ENCODE data around the gene RADIL.
A peak's percentile ranks its signal among the peaks of the same experiment; 100 is the strongest.

RADIL gene

DNA sequence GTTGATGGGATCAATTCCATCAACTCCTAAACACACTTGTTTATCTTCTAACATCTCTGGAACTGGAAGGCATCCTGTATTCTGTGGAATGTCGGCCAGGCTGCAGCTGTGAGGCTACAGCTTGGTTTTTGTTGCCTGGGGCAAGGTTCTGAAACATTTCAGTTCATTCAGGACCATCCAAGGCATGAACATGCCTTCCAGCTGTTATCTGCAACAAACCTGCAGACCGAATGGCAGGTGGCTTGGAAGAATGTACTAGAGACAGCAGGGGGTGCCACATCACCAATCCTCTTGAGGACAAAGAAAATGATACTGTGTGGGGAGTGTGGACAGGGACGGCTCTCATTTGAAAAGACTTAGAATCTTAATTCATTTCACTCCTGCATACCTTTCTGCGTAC is 34.1 kb downstream of the RADIL start:
- peak; percentile 14 for DNase-seq

DNA sequence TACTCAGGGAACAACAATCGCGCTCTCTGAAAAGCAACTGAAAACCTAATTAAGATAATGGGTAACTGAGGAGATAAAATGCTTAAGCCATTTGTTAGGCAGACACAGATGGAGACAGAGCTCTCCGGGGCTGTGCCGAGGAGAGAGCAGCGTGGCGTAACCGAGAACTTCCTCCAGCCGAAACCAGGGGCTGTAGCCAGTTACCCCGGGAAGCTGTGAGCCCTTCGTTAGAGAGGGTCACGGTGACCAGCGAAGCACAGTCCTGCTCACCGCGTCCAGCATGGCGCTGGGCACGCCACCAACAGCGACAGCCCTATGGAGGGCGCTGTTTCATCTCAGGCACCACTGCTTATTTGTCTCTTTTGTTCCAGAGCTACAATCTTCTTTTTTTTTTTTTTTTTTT is 37.8 kb downstream of the RADIL start:
- peak; percentile 25 for DNase-seq

DNA sequence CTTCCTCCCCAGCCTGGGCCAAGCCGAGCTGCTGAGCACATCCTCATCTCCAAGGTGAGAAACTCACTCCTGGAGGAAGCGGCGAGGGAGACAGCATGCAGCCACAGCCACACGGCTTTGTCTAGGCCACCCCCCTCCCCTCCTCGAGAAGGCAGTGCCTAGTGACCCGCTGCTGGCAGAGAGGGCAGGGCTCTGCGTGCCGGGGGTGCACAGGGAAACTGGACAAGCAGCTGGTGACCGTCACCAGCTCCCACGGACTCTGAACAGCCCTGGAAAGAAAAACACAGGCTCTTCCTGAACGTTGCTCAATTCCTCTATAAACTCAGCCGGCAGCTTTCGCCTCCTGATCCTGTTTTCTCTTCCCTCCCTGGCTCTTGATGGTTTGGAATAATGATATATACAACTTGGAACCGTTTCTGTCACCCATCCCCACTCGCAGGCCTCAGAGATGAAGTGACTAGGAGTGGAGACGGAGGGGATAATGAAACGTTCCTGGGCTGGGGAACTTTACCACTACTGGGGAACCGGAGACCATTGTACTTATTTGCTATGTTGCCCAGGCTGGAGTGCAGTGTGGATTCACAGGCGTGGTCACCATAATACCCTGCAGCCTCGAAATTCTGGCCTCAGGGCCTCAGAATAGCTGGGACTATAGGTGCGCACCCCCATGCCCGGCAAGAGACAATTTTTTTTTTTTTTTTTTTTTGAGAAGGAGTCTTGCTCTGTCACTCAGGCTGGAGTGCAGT is 41.0 kb downstream of the RADIL start:
- DNase-seq = no peak

DNA sequence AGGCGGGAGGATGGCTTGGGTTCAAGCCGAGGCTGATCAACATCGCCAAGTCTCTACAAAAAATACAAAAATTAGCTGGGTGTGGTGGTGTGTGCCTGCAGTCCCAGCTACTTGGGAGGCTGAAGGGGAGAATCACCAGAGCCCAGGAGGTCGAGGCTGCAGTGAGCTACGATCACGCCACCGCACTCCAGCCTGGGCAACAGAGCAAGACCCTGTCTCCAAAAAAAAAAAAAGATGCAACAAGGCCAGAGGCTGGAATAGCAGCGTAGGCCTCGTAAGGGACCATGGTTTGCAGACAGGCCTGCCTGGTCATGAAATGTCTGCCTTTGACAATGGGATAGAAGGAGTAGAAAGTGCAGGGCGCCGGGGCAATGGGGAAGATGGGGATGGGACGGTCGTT is 41.7 kb downstream of the RADIL start:
- DNase-seq = no peak

DNA sequence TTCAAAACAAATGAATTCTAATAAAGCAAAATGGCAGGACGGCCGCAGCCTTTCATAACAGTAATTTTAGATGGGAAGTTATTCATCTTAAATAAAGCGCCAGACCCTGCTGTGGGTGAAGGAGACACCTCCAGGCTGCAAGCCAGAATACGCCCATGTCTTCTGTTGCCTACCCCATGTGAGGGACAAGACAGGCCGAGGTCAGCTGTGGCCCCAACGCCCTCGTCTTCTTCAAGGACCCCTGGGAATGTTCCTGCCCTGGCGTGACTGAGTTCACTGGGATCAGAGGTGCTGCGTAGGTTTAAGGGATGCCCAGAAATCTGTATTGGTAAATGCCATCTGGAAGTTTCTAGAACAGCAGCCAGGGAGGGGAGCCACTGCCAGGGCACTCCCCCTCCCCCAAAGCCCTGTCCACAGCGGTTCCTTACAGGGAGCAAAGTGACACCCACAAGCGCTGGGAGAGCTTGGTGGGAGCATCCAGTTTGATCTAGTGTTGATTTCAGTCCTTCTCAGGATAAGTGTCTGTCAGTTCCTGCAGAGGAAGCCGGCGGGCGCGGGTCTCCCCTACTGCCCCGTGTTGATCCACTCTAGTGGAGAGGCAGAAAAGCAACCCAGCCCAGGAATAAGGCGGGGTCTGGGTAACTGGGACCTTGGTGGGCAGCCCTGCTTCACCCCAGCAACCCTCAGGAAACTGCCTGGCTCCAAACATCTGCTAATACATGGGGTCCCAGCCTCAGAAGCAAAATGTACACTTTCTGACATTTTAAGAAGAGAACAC is 42.3 kb downstream of the RADIL start:
- DNase-seq = no peak

DNA sequence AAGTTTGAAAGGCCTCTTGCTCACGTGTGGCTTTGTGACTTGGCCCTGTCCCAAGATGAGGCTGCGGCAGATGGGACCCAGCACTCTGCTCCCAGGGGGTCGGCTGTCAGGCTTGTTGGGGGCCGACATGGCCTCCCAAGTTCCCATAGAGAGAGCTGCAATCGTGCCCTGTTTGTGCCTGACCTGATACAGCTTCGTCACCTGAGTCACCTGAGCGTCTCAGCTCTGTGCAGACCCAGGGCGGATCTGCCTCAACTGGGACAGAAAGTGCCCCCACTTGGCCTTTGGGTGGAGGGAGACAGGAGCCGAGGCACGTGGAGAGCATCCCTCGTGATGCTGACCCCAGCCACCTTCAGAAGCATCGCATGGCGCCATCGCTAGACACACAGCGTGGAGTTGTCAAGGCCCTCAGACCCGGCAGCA is 43.4 kb downstream of the RADIL start:
- peak; percentile 80 for DNase-seq

DNA sequence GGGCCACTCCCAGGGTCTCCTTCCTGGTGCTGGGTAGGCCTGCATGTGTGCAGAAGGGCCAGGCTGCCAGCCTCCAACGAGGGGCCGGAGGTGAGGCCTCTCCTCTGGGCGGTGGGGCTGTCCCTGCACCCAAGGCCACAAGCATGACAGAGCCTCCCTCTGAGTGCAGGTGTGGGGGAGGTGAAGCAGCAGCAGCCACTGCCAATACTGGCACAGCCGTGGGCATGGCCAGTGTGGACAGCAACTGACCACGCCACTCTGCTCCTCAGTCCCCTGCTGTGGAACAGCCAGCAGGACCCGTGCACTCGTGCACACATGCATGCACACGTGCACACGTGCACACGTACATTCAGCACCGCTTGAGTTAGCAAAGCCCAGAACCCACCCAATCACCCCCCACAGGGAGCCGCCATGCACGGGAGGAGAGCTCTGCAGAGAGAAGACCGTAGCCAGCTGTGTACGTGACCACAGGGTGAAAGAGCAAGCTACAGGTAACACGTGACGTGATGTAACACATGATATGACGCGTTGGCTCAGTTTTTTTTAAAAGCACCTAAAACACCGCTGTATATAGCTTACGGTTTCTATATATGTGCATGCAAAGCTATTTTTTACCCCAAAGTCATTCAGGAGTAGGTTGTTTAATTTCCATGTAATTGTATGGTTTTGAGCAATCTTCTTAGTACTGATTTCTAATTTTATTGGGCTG is 44.7 kb downstream of the RADIL start:
- DNase-seq = no peak

DNA sequence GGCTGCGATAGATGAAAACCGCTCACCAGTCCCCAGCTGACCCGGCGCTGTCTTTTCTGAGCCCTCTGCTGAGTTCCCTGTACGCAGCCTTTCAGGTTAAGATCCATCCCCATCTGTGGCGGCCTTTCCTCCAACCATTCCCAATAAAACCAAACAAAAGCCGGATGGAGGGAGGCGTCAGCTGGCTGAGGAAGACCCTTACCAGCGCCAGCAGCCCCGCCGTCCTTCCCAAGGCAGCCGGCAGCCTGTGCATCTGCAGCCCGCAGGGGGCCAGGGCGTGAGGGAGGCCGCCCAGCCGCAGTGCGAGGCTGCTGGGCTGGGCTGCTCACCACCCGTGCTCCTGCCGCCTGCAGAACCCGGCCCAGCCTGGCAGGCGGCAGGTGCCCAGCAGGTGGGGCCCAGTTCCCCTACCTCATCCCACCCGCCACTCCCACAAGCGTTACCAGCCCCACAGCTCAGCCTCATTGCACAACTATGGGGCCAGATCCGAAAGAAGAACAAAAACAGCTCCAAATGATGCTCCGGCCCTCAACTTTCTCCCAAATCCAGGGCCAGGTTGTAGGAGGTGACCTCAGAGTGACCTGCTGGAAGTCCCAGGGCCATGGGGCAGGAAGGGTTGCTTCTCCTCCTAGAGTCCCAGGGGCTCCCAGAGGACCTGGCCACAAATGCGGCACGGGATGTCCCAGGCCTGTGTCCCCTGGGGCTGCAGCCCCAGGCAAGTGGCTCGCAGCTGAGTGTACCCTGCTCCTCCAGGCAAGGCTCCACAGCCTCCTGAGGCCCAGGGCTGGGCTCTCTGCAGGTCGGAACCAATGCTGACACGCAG is 45.5 kb downstream of the RADIL start:
- DNase-seq = peak; percentile 31

DNA sequence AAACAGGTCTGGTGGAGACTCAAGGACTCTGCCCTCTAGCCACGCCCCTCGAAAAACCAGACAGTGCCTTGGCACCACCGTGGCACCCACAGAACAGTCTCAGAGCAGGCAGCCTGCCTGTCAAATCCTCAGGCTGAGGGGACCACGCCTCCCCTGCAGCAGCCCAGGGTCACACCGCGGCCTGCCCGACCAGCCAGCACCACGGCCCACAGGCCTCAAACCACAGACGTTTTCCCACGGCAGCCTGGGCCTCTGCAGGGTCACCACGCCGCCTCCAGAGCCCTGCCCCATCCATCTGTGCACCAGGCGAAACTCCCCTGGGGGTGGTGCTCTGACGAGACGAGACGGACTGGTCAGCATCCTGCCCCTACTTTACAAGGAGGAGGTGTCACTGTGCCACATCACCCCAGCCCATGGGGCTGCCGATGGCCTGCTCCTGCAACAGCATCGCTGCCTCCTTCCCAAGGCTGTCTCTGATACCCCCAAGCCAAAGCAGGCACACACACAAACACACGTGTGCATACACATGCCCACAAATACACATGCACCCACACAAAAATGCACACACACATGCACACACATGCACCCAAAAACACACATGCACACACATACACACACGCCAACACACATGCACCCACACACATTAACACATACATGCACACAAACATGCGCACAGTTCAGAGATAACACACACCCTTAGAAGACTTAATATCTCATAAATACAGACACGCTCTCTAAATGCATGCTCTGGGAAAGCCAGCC is 46.3 kb downstream of the RADIL start:
- no peak for DNase-seq

DNA sequence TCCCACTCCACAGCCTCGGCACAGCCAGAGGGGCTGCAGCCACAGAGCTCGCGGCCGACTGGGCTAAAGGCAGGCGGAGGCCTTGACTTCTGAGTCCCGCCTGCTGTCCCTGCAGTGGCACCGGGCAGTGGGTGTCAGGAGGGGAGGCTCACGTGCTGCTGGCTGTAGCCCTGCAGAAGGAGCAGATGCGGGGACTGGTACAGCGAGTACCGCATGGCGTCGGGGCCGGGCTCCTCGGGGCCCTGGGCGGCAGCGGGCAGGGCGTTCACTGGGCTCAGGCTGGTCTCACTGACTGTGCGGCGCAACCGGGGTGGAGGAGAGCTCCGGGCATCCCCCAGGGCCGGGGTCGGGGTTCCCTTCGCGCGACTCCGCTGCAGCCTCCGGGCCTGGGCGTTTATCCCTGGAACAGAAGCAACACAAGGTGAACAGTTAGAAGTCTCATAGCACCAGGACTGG is 47.3 kb downstream of the RADIL start:
- no peak for DNase-seq

DNA sequence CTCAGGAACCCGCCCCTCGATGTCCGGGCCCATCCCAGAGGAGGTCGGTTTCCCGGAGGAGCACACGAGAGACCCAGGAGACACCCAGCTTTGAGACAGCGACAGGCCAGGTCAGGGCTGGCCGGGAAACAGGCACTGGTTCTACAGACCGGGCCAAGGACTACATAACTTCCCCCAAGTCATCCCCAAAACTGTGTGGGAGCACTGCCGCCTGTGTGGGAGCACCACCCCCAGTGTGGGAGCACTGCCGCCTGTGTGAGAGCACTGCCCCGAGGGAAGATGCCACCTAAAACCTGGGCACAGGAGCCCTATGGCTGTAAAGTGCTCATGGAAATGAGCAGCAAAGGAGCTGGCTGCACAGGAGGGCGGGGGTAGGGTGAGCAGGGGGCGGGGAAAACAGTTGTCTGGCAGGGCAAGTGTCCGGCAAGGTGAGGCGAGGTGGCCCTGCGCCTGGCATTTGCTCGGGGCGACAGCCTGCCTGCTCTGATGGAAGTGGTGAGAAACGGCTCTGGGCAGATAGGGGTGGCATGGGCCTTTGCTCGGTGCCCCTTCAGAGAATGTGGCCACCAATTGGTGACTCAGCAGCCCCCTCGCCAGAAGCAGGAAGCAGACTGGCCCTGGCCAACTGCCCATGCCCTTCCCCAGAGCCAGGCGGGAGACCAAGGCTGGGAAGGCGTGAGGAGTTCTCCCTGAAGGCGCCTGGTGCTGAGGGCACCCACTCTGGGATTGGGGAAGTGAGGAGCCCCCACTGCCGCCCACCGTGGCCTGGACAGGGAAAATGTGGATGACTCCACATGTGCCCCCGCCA is 47.9 kb downstream of the RADIL start:
- no peak for DNase-seq

DNA sequence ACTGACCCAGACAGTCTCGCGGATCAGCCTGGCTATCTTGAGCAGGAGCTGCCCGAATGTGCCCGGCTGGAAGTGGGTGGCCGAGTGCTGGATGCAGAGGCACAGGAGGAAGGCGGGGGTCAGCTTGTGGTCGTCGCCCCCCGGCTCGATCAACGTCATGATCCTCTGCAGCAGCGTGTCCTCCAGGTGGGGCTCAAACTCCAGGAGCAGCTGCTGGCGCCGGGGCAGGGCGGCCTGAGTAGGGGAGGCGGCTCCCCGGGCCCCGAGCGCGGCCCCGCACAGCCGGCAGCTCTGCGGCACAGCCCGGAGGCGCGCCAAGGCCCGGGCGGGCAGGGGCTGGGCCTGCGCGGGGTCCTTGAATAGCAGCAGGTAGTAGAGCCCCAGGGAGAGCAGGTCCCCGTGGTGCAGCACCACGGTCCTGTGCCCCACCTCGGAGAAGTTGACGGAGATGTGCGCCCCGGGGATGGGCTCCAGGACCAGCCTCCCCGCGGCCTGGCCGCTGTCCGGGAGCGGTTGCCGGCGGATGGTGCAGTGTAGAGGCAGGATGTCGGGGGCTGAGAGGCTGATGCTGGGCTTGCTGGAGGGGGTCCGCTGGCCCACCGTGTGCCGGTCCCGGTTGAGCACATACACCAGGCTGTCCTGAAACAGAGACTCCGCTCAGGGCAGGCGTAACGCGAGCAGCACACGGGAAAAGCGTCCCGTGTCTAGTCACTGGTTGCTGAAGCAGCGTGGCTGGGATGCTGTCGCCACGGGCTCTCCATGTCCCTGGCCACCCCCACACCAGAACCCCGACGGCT is 48.7 kb downstream of the RADIL start:
- no peak for DNase-seq

DNA sequence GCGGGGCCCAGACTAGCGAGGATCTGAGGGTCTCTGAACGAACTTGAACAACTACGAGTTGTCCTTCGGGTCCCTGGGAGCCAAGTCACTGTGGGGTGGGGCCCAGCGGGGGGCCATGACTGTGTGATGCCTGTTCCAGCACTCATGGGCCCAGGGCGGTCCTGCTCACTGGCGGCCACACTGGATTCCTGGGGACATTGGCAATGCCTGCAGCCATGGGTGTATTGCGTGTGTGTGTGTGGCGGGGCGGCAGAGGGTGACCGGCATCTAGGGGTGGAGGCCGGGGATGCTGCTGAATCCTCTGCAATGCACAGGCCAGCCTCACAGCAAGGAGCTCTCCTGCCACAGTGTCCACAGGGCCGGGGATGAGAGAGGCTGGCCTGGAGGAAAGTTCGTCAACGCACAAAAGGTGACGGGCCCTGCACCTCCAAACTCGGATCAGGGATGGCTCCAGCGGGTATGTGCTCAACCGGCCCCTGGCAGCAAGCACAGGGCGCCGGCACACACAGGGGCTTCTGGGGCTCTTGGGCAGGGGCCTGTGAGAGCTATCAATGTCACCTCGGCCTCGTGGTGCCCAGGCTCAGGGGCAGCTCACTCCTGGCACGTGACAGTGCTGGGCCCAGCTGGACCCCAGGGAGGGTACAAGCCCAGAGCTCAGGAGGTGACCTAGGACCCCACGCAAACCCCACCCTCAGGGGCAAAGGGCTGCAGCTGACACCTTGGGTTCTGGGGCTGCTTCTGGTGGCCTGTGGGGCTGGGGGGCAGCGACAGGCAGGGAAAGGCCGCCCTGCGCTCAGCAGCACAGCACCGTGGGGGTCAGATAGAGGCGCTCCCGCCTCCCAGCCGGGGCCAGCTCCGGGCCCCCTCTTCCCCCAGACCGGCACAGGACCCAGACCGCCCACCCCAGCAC is 49.6 kb downstream of the RADIL start:
- DNase-seq = no peak

DNA sequence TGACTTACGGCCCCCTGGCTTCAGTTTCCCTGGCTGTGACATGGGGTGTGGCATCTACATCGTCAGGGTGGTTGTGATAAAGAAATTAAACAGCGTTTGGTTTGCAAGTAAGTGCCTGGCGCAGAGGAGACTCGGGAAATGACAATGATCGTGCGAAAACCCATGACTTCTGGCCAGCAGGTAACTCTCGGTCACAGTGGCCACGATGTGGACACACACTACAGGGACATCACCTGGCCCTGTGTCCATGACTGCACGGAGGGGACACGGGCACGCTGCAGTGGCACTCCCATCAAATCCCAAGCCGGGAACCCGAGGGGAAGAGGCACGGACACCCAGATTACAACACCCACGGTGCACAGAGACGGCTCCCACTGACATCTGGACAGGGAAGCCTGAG is 50.3 kb downstream of the RADIL start:
- DNase-seq = no peak

DNA sequence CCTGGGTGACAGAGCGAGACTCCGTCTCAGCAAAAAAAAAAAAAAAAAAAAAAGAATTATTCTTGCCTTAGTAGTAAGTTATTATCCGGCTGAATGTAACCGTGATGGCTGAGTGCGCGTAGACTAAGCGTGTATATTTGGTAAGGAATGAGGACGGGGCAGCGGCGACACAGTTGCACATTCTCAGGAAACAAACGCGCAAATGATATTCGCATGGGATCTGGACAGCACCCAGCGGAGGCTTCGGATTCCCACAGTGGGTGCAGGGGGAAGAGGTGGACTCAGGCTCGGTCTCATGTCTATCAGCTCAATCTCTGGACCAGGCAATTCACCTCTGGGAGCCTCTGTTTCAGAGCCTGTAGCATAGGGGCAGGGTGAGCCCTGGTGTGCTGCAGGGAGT is 50.8 kb downstream of the RADIL start:
- no peak for DNase-seq

DNA sequence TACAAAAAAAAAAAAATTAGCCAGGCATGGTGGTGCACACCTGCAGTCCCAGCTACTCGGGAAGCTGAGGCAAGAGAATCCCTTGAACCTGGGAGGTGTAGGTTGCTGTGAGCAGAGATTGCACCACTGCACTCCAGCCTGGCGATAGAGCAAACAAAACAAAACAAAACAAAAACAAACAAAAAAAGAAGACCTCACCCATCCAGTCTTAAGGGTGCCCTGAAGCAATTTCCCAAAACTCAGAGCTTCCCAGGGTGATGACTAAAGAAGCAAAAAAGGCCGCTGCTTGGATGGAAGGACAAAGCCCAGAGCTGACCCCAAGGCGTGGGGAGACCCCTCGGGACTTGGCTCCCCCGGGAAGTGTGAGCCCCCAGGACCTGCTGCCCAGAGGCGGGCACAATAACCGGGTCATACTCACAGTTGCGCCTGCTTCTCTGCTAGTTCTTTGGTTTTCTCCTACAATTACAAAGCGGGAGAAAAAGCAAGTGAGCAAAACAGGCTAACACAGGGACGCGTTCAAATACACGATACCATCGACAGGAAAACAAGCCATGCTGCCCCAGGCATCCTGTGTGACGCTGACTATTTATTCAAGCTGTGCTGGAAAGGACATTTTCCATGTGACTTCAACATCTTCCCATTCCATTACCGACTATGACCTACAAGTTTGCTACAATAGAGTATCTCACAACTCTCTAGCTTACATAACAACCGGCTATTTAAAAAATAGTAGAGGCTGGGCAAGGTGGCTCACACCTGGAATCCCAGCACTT is 51.6 kb downstream of the RADIL start:
- DNase-seq = no peak

DNA sequence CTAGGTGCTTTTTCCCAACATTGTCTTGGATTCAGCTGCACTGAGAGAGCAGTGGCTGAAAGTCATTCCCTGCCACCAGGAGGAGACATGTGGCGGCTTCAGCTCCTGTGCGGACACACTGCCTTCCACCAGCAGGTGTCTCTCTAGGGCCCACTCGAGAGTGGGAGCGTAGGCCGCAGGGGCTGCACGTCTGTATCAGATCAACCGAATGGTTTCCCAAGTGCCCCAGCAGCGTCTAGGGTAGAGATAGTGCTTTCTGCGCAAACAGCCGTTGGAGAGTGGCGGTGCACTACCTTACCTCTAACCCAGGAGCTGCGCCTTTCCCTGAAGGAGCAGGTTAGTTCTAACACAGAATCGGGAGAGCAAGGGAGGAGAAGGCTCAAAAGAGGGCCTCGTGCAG is 53.3 kb downstream of the RADIL start:
- DNase-seq = peak; percentile 37

DNA sequence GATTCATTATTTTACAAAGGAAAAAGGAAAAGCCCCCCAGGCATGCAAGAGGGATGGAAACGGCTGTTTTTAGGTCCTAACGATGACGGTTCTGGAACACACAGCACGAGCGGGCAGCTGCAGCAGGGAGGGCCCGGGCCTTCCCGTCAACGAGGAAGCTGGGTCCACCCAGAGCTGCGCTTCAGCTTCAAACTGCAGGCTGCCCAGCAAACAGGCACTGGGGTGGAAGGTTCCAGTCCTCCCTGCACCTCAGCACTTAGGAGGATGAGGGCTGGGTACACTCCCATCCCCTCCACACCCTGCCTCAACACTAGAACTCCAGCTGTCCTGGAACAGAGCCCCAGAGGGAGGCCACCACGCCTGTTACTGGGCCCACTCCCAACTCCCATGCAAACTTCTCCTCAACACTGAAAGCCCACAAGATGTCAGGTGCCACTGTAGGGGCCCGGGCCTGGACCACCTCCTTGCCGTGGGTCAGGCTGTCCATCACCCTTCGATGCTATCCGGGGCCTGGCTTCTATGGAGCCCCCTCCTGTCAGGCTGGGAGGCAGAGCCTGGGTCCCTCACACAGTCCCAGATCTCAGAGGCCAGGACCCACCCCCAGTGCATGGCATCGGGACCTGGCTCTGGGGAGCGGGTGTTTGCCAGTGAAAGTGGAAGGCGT is 54.7 kb downstream of the RADIL start:
- no peak for DNase-seq

Measured in NCI-H2171 (cell line).